H1 (cell line): ENCODE results near the gene CPA3. TPM values are rescaled to one million over a fixed set of nuclear protein-coding genes. Genes with fewer than 3 reads are reported as not detected.

Experiments
- CTCF ChIP-seq, 3 experiments: IDR thresholded peaks; 1 replicate in 2 of 3; 2 replicates in 1 of 3; pipeline versions ENCODE4 v1.5.1 to v1.6.1; 2011; ENCODE audit warnings: low read length in 3 of 3, mild to moderate bottlenecking in 3 of 3, inconsistent platforms in 2 of 3, low read depth in 1 of 3, moderate library complexity in 1 of 3; ENCODE audit not compliant: insufficient read depth in 1 of 3; ENCODE audit errors: control extremely low read depth in 1 of 3
- FOSL1 ChIP-seq: IDR thresholded peaks from 2 replicates; pipeline ENCODE4 v1.6.1; 2011; ENCODE audit warnings: mild to moderate bottlenecking, low read depth, low read length, moderate library complexity; ENCODE audit not compliant: insufficient read depth
- RNF2 ChIP-seq: fragments of 200-900, 300-1000 bp; sonication (generic); IDR thresholded peaks from 2 replicates; pipeline ENCODE4 v1.7.1; 2016; ENCODE audit warnings: borderline replicate concordance, low read depth, mild to moderate bottlenecking, antibody characterized with exemption, low read length; ENCODE audit not compliant: poor library complexity, severe bottlenecking; ENCODE audit errors: missing control alignments
- polyA plus RNA-seq, 7 experiments: library from polyadenylated mRNA; depleted of rRNA in 3 of 7; stranded (reverse) in 5 of 7; unstranded in 2 of 7; fragments of >200 nt in 5 of 7; fragments of 200-250 nt in 2 of 7; gene quantifications; 1 replicate in 5 of 7; 2 replicates in 1 of 7; 4 replicates in 1 of 7; pipeline versions ENCODE4 v1.2.1 to v1.2.3, GENCODE V29; 2011 to 2013; ENCODE audit warnings: missing spikeins in 2 of 7, mixed read lengths in 2 of 7
- total RNA-seq: library from RNA; stranded (reverse); fragmentation: NEBNext Ultra II Directional; extraction: Animal tissue kit (Norgen Biotek cat#: 25700); gene quantifications from 2 replicates; pipeline ENCODE4 v1.2.1, GENCODE V29; 2021

CPA3 gene
- total and polyA plus RNA-seq, 2 of the 8 experiments (the other 6 are each of a cell fraction or from before 2014, with no cell fraction given), result not detected

GRCh38 chr3:148829926-148830325 is 35.2 kb upstream of the CPA3 start (continued):
- no peak for TF ChIP-seq CTCF (IDR thresholded peaks at IDR 0.05; ENCODE audit: control extremely low read depth in 1 of 3, insufficient read depth in 1 of 3, low read depth in 1 of 3, low read length in 3 of 3)
- no peak for TF ChIP-seq RNF2
- no peak for TF ChIP-seq FOSL1
